Hematopoietic multipotent progenitor cell treated with erythropoietin and hydrocortisone succinate and interleukin-3 and kit ligand, for 8 days (in vitro differentiated cells): ENCODE results near the gene KHK.

Experiments used
- DNase-seq: peaks from one replicate; pipeline ENCODE4 v3.0.0-alpha.2; 2015

KHK gene

DNA sequence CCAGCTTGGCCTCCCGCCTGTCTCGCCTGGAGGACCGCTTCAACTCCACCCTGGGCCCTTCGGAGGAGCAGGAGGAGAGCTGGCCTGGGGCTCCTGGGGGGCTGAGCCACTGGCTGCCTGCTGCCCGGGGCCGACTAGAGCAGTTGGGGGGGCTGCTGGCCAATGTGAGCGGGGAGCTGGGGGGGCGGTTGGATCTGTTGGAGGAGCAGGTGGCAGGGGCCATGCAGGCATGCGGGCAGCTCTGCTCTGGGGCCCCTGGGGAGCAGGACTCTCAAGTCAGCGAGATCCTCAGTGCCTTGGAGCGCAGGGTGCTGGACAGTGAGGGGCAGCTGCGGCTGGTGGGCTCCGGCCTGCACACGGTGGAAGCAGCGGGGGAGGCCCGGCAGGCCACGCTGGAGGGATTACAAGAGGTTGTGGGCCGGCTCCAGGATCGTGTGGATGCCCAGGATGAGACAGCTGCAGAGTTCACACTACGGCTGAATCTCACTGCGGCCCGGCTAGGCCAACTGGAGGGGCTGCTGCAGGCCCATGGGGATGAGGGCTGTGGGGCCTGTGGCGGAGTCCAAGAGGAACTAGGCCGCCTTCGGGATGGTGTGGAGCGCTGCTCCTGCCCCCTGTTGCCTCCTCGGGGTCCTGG lies 3.7 kb upstream of the KHK start:
- DNase-seq: no peak

DNA sequence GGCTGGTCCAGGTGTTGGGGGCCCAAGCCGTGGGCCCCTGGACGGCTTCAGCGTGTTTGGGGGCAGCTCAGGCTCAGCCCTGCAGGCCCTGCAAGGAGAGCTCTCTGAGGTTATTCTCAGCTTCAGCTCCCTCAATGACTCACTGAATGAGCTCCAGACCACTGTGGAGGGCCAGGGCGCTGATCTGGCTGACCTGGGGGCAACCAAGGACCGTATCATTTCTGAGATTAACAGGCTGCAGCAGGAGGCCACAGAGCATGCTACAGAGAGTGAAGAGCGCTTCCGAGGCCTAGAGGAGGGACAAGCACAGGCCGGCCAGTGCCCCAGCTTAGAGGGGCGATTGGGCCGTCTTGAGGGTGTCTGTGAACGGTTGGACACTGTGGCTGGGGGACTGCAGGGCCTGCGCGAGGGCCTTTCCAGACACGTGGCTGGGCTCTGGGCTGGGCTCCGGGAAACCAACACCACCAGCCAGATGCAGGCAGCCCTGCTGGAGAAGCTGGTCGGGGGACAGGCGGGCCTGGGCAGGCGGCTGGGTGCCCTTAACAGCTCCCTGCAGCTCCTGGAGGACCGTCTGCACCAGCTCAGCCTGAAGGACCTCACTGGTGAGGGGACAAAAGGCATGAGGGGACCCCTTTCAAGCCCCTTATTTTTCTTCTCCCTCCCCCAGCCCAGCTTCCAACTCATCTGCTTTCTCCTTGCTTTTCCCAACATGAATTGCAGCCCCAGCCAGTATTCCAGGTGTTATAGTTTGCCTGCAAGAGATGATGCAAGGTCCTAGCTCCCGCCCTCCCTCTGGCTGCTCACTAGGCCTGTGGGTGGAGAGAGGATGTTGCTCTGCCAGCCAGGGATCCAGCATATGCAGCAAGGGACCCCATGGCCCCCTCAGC lies 2.9 kb upstream of the KHK start:
- no peak for DNase-seq

DNA sequence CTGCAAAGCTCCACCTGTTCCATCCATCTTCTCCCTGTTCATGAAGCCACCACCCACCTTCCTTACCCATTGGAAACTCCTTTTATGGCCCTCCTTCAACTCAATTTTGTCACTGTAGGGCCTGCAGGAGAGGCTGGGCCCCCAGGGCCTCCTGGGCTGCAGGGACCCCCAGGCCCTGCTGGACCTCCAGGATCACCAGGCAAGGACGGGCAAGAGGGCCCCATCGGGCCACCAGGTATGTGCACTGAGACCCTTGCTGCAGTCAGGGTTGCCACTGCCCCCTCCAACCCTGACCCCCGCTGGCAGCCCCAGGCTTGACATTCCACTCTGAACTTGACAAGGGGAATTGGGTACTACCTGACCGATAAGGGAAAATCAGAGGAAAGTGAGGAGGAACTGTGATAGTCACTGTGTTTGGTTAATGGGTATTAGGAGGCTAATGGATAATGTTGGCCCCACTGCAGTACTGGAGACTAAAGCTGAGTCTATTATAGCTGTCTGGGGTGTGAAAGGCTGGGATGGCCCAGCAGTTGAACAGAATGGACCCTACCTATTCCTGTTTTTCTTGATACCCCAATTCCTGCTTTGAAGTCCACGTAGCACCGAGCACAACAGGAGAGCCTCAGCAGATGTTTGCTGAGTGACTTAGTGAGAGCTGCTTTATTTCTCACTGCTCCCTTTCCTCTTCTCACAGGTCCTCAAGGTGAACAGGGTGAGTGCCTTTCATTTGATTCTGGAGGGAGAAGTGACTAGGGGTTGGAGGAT lies 2.1 kb upstream of the KHK start:
- DNase-seq: no peak

DNA sequence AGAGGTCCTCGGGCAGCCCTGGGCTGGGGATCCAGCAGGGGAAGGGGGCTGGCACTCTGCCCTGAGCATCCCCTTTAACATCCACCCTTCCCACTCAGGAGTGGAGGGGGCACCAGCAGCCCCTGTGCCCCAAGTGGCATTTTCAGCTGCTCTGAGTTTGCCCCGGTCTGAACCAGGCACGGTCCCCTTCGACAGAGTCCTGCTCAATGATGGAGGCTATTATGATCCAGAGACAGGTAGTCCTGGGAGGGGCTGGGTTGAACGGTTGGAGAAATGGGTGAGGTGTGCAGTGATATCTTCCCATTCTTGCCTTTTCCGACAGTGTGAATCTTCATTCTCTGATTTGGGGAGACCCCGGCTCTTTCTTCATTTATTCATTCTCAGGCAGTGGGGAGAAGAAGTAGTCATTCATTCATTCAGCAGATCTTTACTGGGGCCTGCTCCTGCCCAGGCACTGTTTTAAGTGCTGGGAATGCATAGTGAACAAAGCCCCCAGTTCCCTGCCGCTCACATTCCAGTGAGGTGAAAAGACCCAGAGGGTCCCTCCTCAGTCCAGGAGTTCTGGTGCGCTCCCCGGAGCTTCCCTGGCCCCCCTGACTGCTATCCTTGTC lies 1.4 kb upstream of the KHK start:
- no peak for DNase-seq

DNA sequence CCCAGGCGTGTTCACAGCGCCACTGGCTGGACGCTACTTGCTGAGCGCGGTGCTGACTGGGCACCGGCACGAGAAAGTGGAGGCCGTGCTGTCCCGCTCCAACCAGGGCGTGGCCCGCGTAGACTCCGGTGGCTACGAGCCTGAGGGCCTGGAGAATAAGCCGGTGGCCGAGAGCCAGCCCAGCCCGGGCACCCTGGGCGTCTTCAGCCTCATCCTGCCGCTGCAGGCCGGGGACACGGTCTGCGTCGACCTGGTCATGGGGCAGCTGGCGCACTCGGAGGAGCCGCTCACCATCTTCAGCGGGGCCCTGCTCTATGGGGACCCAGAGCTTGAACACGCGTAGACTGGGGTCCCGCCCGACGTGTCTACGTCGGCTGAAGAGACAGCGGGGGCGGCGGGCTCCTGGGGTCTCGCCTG lies 891 bp upstream of the KHK start:
- peak; percentile 74 for DNase-seq

DNA sequence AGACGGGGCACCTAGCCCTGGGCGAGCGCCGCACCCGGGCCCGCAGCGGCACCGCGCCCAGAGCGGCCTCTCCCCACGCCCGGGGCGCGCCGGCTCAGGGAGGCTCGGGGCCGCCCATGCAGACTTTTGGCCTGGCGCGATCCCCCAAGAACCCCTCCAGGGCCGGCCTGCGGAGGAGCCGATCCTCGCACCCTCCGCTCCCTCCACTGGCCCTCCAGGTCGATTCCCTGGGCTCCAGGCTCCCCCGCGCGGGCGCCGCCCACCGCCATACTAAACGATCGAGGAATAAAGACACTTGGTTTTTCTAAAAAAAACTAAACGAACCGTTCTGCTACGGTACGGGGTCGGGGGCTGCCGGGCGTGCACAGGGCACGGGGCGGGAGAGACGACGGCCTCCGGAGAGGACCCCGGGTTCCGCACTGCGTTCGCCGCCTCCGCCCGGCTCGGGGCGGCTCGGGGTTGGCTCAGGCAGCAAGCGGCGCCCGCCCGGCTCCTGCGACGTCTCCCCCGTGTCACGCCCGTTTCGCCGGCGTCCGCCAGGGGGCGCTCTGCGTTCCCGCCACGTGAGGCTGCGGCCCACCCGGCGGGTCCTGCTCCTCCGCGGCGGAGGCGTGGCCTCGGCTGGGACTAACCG lies 365 bp upstream of the KHK start:
- peak; percentile 92 for DNase-seq

DNA sequence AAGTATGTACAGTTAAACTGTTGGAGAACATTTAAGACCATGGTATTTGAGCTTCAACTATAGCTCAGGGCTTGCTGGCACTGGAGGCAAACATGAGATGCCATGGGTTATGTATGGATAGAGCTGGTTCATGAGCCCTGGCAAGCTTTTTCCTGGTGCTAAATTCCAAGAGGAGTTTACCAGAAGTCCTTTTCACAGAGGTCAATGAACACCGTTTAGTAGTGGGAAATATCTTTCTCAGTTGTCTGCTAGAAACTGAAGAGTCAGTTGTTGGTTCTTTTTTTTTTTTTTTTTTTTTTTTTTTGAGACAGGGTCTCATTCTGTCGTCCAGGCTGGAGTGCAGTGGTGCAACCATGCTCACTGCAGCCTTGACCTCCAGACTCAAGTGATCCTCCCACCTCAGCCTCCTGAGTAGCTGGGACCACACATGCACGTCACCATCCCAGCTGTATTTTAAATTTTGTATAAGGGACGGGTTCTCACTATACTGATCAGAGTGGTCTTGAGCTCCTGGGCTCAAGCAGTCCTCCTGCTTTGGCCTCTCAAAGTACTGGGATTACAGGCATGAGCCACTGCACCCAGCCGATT lies 1.3 kb downstream of the KHK start:
- DNase-seq: no peak

DNA sequence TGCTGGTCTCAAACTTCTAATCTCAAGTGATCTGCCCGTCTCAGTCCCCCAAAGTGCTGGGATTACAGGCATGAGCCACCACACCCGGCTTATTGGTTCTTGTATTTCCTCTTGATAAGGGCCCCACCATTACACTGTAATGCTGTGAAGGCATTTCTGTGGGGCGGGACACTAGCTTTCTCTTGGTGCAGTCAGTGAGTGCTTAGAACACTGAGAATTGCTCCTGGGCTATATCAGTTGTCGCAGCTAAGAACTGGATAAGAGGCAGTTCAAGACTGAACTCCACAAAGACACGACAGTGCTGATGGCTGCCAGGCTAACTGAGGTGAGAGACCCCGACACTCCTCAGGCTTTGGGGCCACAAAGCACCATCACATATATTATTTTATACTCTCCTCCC lies 2.1 kb downstream of the KHK start:
- DNase-seq: peak; percentile 83

DNA sequence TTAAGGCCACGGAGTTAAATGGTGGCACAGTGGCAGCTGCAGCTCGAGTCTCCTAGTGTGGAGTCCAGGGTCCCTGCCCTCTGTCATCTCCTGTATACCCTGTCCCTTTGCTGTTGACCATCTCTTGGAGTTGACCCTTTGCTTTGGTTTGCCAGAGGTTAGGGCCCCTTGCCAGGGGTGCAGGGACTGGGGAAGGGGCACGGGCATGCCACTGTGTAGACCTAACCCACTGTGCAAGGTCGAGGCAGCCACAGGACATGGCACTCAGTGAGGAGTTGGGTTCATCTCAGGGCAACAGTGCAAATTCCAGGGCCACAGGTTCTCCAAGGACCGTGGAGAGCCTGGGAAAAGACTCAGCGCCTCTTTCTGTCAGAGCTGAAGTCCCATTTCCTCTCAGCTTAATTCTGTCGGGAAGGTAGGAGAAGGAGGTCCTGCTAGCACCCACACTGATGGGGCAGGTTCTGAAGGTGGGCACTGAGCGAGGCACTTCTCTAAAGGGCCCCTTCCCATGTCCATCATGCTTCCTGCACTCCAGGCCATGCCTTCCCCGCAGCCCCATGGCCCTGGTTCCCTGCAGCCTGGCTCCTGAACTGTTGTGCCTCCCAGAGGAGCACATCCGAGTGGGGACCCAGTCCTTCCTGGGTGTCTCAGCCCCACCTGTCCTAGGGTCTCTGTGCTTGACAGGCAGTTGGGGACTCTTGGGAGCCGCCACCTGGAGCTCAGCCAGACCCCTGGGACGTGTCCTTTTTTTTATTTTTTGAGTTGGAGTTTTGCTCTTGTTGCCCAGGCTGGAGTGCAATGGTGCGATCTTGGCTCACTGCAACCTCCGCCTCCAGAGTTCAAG lies 2.8 kb downstream of the KHK start:
- no peak for DNase-seq

DNA sequence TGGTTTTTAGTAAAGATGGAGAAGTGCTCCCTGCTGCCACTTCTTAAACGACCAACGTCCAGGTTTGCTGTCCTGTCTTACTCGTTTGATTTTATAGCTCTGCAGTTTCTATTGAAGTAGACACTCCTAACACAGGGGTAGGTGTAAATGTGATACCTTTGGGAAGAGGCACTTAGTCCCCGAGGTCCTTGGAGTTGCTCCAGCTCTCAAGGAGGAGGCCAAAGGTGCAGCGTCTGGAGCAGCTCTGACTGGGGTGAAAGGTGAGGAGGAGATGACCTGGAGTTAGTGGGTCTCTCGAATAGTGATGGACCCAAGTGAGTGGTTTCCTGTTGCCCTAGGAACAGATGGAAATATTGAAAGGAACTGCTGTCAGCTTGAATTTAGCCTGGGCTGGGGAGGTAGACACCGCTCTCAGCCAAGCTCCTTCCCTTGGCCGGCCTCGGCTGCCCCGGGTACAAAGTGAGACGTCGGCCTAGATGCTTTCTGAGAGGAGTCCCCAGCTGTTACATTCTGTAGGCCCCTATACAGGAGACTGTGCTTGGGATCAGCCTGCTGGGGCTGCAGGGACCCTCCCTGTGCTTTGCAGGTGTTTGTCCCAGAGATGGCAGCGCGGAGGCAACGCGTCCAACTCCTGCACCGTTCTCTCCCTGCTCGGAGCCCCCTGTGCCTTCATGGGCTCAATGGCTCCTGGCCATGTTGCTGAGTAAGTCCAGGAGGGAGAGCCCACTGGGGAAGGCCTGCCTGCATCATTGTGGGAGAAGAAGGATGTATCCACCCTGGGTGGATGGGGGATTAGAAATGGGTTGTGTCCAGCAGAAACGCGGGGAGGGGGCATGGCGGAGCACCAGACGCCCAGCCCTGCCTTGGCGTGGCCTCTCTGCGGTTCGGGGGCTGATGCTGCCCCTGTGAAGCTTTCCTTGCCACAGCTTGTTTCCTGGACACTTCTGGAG lies 5.4 kb downstream of the KHK start:
- DNase-seq: no peak

DNA sequence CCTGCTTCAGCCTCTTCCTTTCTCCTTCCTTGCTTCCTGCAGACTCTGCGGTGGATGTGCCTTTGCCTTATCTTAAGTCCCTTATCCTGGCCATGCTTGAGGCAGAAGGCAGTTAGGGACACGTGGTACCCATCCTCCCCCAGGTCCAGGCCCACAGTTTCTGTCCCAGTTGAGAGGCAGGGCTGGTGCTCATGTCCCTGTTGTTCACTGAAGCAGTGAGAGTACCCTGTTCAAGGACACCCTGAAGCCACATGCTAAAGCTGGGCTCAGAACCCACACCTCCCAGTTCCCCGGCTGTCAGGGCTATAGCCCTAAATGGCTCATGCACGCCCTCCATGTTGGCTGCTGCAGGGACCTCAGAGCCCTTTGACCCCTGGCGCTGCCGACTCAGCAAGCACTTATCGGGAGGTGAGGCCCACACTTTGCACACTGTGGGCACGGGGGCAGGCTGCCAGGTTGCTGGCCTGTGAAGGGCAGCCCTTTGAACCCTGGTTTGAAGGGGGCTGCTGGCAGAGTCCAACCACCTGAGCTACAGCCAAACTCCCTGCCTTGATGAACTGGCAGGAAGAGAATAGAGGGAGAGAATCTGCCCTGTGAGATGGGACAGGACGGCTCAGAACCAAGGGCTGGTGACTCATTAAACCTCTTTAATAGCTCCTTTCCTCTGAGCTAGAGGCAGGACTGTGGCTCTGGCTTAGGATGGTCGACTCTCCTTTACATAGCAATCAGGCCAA lies 6.3 kb downstream of the KHK start:
- peak; percentile 74 for DNase-seq

DNA sequence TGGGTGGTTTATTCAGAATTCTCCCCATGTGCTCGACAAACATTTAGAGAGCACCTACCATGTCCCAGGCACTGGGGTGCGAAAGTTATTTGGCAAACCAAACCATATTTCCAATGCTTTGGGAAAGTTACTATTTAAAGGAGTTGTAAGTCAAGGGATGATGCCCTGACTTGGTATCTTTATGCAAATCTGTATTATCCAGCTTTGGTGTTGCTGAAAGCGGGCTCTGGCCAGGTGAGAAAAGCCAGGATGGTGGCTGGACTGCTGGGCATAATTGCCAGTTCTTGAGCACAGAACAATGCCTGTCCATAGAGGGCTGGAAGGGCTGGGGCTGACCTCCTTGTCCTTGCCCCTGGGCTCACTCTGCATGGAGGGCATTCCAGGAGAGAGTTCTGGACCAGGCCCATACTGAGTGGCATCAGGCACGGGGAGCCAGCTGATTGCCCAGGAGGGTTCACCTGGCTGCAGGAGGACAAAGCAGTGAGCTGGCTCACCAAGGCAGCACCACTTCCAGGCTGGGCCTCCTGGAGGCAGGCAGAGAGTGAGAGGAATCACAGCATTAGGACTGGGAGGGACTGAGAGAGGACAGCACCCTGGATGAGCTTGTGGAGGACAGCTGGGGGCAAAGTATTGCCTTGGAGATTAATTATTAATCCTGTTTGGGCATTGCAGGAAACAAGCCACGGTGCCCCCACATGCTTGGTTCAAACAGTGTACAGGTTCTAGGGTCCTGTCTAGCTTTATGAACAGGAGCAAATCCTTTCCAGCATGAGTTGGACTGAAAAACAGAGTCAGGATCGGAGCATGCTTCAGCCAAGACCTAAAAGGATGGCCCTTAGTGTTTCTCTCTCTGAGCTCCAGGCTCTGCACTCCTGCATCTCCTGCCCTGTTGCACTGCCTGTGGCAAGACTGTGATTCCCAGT lies 7.1 kb downstream of the KHK start:
- DNase-seq: no peak

DNA sequence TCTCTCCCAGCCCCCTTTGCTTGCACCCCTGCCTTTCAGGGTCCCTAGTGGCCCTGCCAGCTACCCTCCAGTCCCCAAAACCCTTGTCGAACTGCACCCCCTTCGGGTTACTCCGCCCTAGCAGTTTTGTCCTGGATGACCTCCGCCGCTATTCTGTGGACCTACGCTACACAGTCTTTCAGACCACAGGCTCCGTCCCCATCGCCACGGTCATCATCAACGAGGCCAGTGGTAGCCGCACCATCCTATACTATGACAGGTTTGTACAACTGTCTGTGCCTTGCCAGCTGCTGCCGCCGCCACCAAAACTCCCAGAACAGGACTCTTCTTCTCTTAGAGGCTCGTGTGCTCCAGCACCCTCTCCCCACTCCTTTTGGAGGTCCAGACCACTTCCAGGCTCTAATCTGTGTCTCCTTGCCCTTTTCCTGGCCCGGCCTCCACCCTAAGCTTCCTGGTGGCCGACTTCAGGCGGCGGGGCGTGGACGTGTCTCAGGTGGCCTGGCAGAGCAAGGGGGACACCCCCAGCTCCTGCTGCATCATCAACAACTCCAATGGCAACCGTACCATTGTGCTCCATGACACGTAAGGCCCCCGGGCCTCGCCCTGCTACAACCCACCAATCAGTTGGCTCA lies 7.9 kb downstream of the KHK start:
- no peak for DNase-seq

DNA sequence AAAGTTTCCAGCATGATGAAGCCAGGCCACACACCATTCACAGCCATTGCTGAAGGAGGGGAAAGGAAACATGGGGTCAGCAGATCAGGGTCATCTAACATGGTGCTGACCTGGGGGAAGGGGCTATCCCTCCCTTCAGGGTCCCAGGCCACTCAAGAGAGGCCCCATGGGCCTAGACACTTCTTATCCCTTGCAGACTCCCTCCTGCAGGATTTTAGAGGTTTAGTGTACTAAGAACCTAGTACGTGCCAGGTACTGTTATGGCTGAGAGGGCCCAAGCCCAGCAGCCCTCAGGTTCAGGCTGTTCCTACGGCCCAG lies 8.8 kb downstream of the KHK start:
- DNase-seq: no peak

DNA sequence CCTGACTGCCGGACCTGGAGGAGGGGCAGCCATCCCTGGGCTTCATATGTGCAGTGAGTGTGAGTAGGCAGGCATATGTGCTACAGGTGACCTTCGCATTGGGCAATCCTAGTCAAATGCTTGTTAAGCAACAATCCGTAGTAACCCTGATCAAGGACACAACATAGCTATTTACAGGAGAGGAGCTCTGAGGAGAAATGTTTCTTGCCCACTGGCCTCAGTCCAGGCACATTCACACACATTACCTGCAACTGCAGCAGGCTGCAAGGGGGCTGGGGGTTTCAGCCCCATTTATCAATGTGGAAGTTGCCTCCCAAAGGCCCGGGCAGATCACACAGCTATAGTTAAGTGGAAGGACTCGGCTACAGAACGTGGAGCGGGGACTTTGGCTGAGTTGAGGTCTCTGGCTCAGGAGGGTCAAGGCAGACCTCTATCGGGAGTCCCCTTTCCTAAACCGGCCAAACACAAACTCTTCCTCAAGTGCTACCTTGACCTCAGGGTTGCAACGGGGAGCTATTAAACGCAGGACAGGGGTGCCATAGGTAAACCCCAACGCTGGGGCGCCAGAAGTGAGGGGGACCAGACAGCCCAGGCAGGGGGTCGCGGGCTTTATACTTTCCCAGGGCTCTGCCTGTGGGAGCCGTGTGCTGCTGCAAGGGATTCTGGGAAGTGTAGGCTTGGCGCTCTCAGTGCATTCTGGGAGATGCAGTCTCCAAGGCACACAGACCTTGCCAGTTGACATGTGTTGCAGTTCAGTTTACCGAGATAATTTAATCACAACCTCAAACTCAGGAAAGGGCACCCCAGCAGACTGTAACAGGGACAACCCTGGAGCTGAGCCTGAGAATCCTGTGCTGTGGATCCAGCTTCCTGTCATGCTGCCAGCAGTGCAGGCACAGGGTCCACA lies 9.4 kb downstream of the KHK start:
- peak; percentile 78 for DNase-seq

DNA sequence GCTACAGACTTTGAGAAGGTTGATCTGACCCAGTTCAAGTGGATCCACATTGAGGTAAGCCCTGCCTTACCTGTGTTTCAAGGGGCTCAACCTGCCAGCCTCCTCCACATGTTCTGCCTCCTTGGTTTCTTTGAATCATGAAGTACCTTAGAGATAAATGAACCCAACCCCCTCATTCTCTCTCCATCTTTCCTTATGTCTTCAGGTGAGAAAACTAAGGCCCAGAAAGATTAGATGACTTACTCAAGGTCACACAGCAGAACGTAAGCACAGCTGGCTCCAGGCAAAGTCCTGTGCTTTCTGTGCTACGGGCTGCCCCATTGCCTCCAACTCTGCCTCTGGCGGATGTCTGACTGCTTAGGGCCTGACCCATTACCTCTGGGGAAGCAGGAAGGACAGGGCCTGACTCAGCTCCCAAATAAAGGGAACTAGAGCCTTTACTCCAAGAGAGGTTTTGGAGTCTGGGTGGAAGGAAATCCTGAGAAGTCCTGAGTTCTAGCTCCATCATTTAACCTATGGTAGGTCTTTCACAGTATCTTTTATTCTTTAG lies 10.3 kb downstream of the KHK start:
- no peak for DNase-seq

DNA sequence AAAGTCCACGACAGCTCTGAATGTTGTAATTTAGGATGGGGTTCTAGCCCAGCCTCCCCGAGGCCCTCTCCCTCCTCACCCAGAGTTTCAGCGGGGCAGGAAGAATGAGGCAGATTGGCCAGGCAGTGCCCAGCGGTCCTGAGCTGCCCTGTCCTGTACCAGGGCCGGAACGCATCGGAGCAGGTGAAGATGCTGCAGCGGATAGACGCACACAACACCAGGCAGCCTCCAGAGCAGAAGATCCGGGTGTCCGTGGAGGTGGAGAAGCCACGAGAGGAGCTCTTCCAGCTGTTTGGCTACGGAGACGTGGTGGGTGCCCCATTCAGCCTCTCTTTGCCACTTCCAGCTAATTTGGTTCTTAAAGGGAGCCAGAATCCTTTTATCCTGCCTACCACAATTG lies 10.8 kb downstream of the KHK start:
- DNase-seq: no peak
